ENCODE results near the gene SPOCD1.

Gene SPOCD1

GRCh38 chr1:31745096-31745945, 70.5 kb downstream of the SPOCD1 start:
- no peak overlapping the region for H3K4me3 ChIP-seq (ENCODE audit: low read length)

GRCh38 chr1:31744165-31744888, 71.5 kb downstream of the SPOCD1 start:
- Histone ChIP-seq H3K9ac (ENCODE audit: low read length) (no peak overlapping the region), H3K4me1 (ENCODE audit: control insufficient read depth, insufficient read depth, low read length) (no peaks in the 10 kb centered on the region), H3K9me3 (ENCODE audit: control insufficient read depth, low read length) (no peaks in the 10 kb centered on the region)

More at GRCh38 chr1:31745096-31745945, 70.5 kb downstream of the SPOCD1 start:
- Histone ChIP-seq H3K36me3 (ENCODE audit: control insufficient read depth, insufficient read depth, low read length) (no peaks in the 10 kb centered on the region), H3K9ac (ENCODE audit: low read length) (no peak overlapping the region), H3K27me3 (ENCODE audit: control insufficient read depth, insufficient read depth, low read length) (peaks cover 4% of the 10 kb centered on the region), H3K4me1 (ENCODE audit: control insufficient read depth, insufficient read depth, low read length) (no peaks in the 10 kb centered on the region), H3K9me3 (ENCODE audit: control insufficient read depth, low read length) (no peaks in the 10 kb centered on the region)

GRCh38 chr1:31742462-31743212, 73.2 kb downstream of the SPOCD1 start:
- no peaks in the 10 kb centered on the region for H3K36me3 ChIP-seq (ENCODE audit: control insufficient read depth, insufficient read depth, low read length)
- no peaks in the 10 kb centered on the region for H3K9me3 ChIP-seq (ENCODE audit: control insufficient read depth, low read length)
- H3K27me3 ChIP-seq (ENCODE audit: control insufficient read depth, insufficient read depth, low read length), result peaks cover 4% of the 10 kb centered on the region
- no peak overlapping the region for H3K9ac ChIP-seq (ENCODE audit: low read length)
- H3K4me1 ChIP-seq (ENCODE audit: control insufficient read depth, insufficient read depth, low read length), result no peaks in the 10 kb centered on the region
- no peak overlapping the region for H3K4me3 ChIP-seq (ENCODE audit: low read length)

More at GRCh38 chr1:31744165-31744888, 71.5 kb downstream of the SPOCD1 start:
- Histone ChIP-seq H3K4me3 (ENCODE audit: low read length) (no peak overlapping the region), H3K36me3 (ENCODE audit: control insufficient read depth, insufficient read depth, low read length) (no peaks in the 10 kb centered on the region), H3K27me3 (ENCODE audit: control insufficient read depth, insufficient read depth, low read length) (peaks cover 4% of the 10 kb centered on the region)

Measured in mucosa of stomach (tissue), 1 donor.